ENCODE results near the gene EFCAB6. TPM values are rescaled to one million over a fixed set of nuclear protein-coding genes. Genes with fewer than 3 reads are reported as not detected.

The EFCAB6 gene
- total RNA-seq, 1 experiment from 2014 or later: 0.94 TPM

DNA sequence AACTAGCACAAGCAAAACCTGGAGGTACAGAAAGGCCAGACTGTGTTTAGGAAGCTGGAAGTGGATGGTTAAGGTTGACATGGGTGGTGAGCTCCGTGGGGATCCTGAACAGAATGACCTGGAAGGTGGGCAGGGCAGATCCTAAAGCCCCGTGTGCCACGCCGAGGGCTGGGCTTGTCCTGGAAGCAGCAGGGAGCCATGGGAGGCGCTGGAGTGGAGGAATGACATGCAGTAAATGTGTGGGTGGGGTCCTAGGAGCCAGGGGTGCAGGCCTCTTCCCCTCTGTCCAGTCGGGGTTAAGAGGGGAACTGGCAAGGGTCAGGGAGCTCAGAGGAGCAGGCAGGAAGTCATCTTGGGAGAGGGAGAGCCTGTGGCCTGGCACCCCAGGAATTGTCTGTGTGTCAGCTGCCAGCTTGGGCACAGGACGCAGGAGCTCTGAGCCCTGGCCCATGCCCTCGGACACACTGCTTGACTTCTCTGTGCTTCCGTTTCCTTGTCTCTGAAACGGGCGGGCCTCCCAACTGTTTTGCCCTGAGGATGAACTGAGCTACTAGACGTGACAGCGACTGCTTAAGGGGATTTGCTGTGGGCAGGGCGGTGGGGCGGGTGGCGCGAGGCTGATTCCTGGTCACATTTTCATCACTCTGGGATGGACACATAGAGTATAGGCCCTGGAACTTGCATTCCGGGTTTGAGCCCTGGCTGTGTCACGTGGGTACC is 324.6 kb downstream of the EFCAB6 start (continued):
- TF ChIP-seq JAZF1 (CRISPR knock-in tag; IDR thresholded peaks at IDR 0.05) (no peak), PRRX2 (CRISPR knock-in tag; IDR thresholded peaks at IDR 0.05) (no peak), RORB (CRISPR knock-in tag; IDR thresholded peaks at IDR 0.05) (no peak), FOXJ3 (CRISPR knock-in tag; IDR thresholded peaks at IDR 0.05; ENCODE audit: borderline replicate concordance) (no peak), MXD4 (CRISPR knock-in tag; IDR thresholded peaks at IDR 0.05; ENCODE audit: borderline replicate concordance) (no peak), NFATC4 (CRISPR knock-in tag; IDR thresholded peaks at IDR 0.05) (no peak), SP1 (CRISPR knock-in tag; conservative IDR thresholded peaks at IDR 0.05) (no peak)
- TF ChIP-seq, protein P1, sequence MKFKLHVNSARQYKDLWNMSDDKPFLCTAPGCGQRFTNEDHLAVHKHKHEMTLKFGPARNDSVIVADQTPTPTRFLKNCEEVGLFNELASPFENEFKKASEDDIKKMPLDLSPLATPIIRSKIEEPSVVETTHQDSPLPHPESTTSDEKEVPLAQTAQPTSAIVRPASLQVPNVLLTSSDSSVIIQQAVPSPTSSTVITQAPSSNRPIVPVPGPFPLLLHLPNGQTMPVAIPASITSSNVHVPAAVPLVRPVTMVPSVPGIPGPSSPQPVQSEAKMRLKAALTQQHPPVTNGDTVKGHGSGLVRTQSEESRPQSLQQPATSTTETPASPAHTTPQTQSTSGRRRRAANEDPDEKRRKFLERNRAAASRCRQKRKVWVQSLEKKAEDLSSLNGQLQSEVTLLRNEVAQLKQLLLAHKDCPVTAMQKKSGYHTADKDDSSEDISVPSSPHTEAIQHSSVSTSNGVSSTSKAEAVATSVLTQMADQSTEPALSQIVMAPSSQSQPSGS (CRISPR knock-in tag; IDR thresholded peaks at IDR 0.05; ENCODE audit: borderline replicate concordance, low read depth): no peak
- TF ChIP-seq, protein P2, sequence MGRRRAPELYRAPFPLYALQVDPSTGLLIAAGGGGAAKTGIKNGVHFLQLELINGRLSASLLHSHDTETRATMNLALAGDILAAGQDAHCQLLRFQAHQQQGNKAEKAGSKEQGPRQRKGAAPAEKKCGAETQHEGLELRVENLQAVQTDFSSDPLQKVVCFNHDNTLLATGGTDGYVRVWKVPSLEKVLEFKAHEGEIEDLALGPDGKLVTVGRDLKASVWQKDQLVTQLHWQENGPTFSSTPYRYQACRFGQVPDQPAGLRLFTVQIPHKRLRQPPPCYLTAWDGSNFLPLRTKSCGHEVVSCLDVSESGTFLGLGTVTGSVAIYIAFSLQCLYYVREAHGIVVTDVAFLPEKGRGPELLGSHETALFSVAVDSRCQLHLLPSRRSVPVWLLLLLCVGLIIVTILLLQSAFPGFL (CRISPR knock-in tag; IDR thresholded peaks at IDR 0.05; ENCODE audit: borderline replicate concordance): no peak
- TF ChIP-seq, protein P3, sequence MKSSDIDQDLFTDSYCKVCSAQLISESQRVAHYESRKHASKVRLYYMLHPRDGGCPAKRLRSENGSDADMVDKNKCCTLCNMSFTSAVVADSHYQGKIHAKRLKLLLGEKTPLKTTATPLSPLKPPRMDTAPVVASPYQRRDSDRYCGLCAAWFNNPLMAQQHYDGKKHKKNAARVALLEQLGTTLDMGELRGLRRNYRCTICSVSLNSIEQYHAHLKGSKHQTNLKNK (CRISPR knock-in tag; IDR thresholded peaks at IDR 0.05): no peak

DNA sequence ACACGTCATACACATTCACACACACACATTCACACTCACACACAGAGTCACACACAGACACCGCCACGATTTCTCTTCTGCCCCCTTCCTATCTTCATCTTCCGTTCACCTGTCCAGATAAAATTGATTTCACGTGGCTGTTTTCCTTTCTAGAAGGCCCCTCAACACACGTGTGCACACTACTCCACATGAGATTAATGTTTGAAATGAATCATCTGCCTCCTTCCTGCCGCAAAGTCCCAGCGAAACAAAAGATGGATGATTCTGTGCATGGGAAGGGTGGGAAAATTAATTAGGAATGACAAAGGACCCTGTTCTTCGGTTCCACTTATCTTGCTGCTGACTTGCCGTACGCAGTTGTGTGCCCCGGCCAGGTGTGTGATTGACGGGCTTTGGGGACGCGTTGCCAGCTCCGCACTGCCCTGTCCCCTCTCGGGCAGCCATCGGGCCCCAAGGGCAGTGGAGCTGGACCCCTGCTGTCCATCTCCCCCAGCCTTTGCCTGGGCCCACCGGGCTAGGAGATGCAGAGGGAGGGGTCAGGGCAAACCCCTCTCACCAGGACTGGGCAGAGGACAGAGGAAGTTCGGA is 326.5 kb downstream of the EFCAB6 start:
- H3K36me3 Mint-ChIP-seq: no peaks in the 10 kb centered on the region

DNA sequence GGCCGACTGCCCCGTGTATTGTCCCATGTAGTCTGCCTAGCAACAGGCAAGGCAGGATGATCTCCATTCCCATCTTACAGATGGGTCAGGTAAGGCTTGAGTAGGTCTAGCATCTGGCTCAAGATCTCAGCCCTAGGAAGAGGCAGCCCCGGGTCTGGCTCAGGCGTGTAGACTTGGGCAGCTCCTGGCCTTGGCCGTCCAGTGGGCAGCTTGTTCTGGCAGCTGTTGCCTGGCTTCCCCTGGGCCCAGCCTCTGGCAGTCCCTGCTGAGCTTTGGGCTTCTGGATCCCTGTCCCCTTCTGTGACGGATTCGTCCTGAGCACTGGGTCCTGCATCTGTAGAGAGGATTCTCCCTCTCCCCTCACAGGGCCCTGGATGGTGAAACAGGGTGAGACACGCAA is 327.9 kb downstream of the EFCAB6 start:
- Mint-ChIP-seq H3K4me1 (peaks cover 13% of the 10 kb centered on the region), H3K27me3 (ENCODE audit: low read depth) (no peaks in the 10 kb centered on the region; the same call in 1 of the 2 replicates), H3K4me3 (no peak overlapping the region), H3K27ac (no peak overlapping the region), H3K36me3 (no peaks in the 10 kb centered on the region), H3K9me3 (no peaks in the 10 kb centered on the region)
- ATAC-seq (no peak), DNase-seq (ENCODE audit: low spot score) (no peak)
- POLR2A ChIA-PET: no interaction called here
- CTCF ChIA-PET: interaction anchor here (1.6 kb wide), 1 partner anchor 32 kb away, joined by 8 read pairs; no protein-coding TSS in a partner anchor
- TF ChIP-seq ZNF416 (CRISPR knock-in tag; IDR thresholded peaks at IDR 0.05): no peak
- TF ChIP-seq, protein P2 (CRISPR knock-in tag; IDR thresholded peaks at IDR 0.05; ENCODE audit: borderline replicate concordance): no peak
- TF ChIP-seq, protein P4, sequence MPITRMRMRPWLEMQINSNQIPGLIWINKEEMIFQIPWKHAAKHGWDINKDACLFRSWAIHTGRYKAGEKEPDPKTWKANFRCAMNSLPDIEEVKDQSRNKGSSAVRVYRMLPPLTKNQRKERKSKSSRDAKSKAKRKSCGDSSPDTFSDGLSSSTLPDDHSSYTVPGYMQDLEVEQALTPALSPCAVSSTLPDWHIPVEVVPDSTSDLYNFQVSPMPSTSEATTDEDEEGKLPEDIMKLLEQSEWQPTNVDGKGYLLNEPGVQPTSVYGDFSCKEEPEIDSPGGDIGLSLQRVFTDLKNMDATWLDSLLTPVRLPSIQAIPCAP (CRISPR knock-in tag; IDR thresholded peaks at IDR 0.05): no peak
- TF ChIP-seq RELA (CRISPR knock-in tag; IDR thresholded peaks at IDR 0.05; ENCODE audit: borderline replicate concordance): no peak
- TF ChIP-seq ELF4 (CRISPR knock-in tag; IDR thresholded peaks at IDR 0.05; ENCODE audit: low read depth): no peak
- TF ChIP-seq OVOL2 (CRISPR knock-in tag; IDR thresholded peaks at IDR 0.05; ENCODE audit: borderline replicate concordance): no peak
- no peak for TF ChIP-seq SMAD4 (CRISPR knock-in tag; IDR thresholded peaks at IDR 0.05)
- TF ChIP-seq, protein P3 (CRISPR knock-in tag; IDR thresholded peaks at IDR 0.05): no peak
- TF ChIP-seq IRF2 (CRISPR knock-in tag; IDR thresholded peaks at IDR 0.05; ENCODE audit: borderline replicate concordance, low read depth): no peak
- no peak for TF ChIP-seq RORB (CRISPR knock-in tag; IDR thresholded peaks at IDR 0.05)
- no peak for TF ChIP-seq SOX15 (CRISPR knock-in tag; IDR thresholded peaks at IDR 0.05)
- no peak for TF ChIP-seq GABPB1 (CRISPR knock-in tag; IDR thresholded peaks at IDR 0.05)
- TF ChIP-seq TP53 (CRISPR knock-in tag; IDR thresholded peaks at IDR 0.05): no peak
- no peak for TF ChIP-seq CREM (CRISPR knock-in tag; IDR thresholded peaks at IDR 0.05)
- TF ChIP-seq GTF2I (CRISPR knock-in tag; conservative IDR thresholded peaks at IDR 0.05): no peak
- no peak for TF ChIP-seq SMAD3 (CRISPR knock-in tag; IDR thresholded peaks at IDR 0.05; ENCODE audit: borderline replicate concordance)
- TF ChIP-seq, protein P5, sequence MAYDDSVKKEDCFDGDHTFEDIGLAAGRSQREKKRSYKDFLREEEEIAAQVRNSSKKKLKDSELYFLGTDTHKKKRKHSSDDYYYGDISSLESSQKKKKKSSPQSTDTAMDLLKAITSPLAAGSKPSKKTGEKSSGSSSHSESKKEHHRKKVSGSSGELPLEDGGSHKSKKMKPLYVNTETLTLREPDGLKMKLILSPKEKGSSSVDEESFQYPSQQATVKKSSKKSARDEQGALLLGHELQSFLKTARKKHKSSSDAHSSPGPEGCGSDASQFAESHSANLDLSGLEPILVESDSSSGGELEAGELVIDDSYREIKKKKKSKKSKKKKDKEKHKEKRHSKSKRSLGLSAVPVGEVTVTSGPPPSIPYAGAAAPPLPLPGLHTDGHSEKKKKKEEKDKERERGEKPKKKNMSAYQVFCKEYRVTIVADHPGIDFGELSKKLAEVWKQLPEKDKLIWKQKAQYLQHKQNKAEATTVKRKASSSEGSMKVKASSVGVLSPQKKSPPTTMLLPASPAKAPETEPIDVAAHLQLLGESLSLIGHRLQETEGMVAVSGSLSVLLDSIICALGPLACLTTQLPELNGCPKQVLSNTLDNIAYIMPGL (CRISPR knock-in tag; IDR thresholded peaks at IDR 0.05): no peak
- TF ChIP-seq MYBL2 (CRISPR knock-in tag; IDR thresholded peaks at IDR 0.05): no peak
- TF ChIP-seq TCF7 (CRISPR knock-in tag; IDR thresholded peaks at IDR 0.05; ENCODE audit: low read depth): no peak

More for the DNA sequence above, 326.5 kb downstream of the EFCAB6 start:
- Mint-ChIP-seq H3K27me3 (ENCODE audit: low read depth) (no peaks in the 10 kb centered on the region; the same call in 1 of the 2 replicates), H3K4me3 (no peak overlapping the region), H3K4me1 (peaks cover 13% of the 10 kb centered on the region), H3K27ac (no peak overlapping the region), H3K9me3 (no peaks in the 10 kb centered on the region)
- TF ChIP-seq TCF7 (CRISPR knock-in tag; IDR thresholded peaks at IDR 0.05; ENCODE audit: low read depth): no peak
- ChIA-PET POLR2A (no interaction called here), CTCF (interaction anchor here (0.7 kb wide), 1 partner anchor 31 kb away, joined by 3 read pairs; no protein-coding TSS in a partner anchor)
- ATAC-seq (no peak), DNase-seq (ENCODE audit: low spot score) (no peak)
